GM21390 (cell line): ENCODE results near the gene HMCN2.

Experiments
- ATAC-seq: cut with Tn5 transposase; IDR thresholded peaks from one replicate; pipeline ENCODE4 v1.9.1; 2021; ENCODE audit not compliant: unreplicated experiment

Gene HMCN2

GRCh38 chr9:130288926-130289690 lies 23.5 kb downstream of the HMCN2 start:
- ATAC-seq, result no peak

GRCh38 chr9:130289711-130290241 lies 24.2 kb downstream of the HMCN2 start:
- no peak for ATAC-seq

GRCh38 chr9:130290291-130291181 lies 25.0 kb downstream of the HMCN2 start:
- ATAC-seq, result no peak

- ATAC-seq, result no peak
These were observed 25.9 kb downstream of the HMCN2 start for GRCh38 chr9:130291474-130291873.

GRCh38 chr9:130292106-130292505 lies 26.5 kb downstream of the HMCN2 start:
- no peak for ATAC-seq

- no peak for ATAC-seq
These were observed 29.1 kb downstream of the HMCN2 start for GRCh38 chr9:130294664-130295063.

- no peak for ATAC-seq
These were observed 29.9 kb downstream of the HMCN2 start for GRCh38 chr9:130295431-130295830.

GRCh38 chr9:130295945-130296782 lies 30.6 kb downstream of the HMCN2 start:
- ATAC-seq, result no peak

- ATAC-seq, result no peak
These were observed 31.2 kb downstream of the HMCN2 start for GRCh38 chr9:130296783-130297055.

GRCh38 chr9:130297371-130297770 lies 31.8 kb downstream of the HMCN2 start:
- no peak for ATAC-seq

GRCh38 chr9:130298662-130299279 lies 33.2 kb downstream of the HMCN2 start:
- no peak for ATAC-seq

- no peak for ATAC-seq
These were observed 34.4 kb downstream of the HMCN2 start for GRCh38 chr9:130299785-130300615.

GRCh38 chr9:130300739-130301138 lies 35.2 kb downstream of the HMCN2 start:
- no peak for ATAC-seq

GRCh38 chr9:130301483-130302286 lies 36.1 kb downstream of the HMCN2 start:
- no peak for ATAC-seq

- ATAC-seq, result no peak
These were observed 37.4 kb downstream of the HMCN2 start for GRCh38 chr9:130302785-130303612.

GRCh38 chr9:130303613-130304055 lies 38.1 kb downstream of the HMCN2 start:
- ATAC-seq, result no peak

- ATAC-seq, result no peak
These were observed 38.6 kb downstream of the HMCN2 start for GRCh38 chr9:130304116-130304515.

- no peak for ATAC-seq
These were observed 39.1 kb downstream of the HMCN2 start for GRCh38 chr9:130304643-130305042.
